Smooth muscle cell (in vitro differentiated cells): ENCODE measurements around the gene FLNC. TPM values are rescaled to one million over a fixed set of nuclear protein-coding genes. Genes with fewer than 3 reads are reported as not detected.

Experiments
- DNase-seq: peaks from one replicate; lab custom pipeline; 2025; ENCODE audit not compliant: unreplicated experiment; lab: John Stamatoyannopoulos, UW
- H2AFZ ChIP-seq: fragments of 200-600 bp; sonication (generic); 2 replicates; pipeline ENCODE4 v1.6.0; 2016; ENCODE audit warnings: antibody characterized with exemption, low read depth, mild to moderate bottlenecking
- H3F3A ChIP-seq: fragments of 200-600 bp; sonication (generic); 2 replicates; pipeline ENCODE4 v1.6.0; 2017; ENCODE audit warnings: antibody characterized with exemption, low read depth
- H3K27ac ChIP-seq: fragments of 200-600 bp; sonication (generic); 2 replicates; pipeline ENCODE4 v1.5.1; 2016; ENCODE audit warnings: low read depth, mild to moderate bottlenecking
- H3K27me3 ChIP-seq: fragments of 200-600 bp; sonication (generic); 2 replicates; pipeline ENCODE4 v1.6.1; 2016; ENCODE audit warnings: low read depth, mild to moderate bottlenecking
- H3K36me3 ChIP-seq: fragments of 200-600 bp; sonication (generic); 2 replicates; pipeline ENCODE4 v1.5.1; 2016; ENCODE audit warnings: low read depth
- H3K4me1 ChIP-seq: fragments of 200-600 bp; sonication (generic); 2 replicates; pipeline ENCODE4 v1.5.1; 2016; ENCODE audit warnings: low read depth
- H3K4me2 ChIP-seq: fragments of 200-600 bp; sonication (generic); 2 replicates; pipeline ENCODE4 v1.6.0; 2016; ENCODE audit warnings: mild to moderate bottlenecking
- H3K4me3 ChIP-seq: fragments of 200-600 bp; sonication (generic); 2 replicates; pipeline ENCODE4 v1.5.1; 2016; ENCODE audit warnings: mild to moderate bottlenecking
- H3K79me2 ChIP-seq: fragments of 200-600 bp; sonication (generic); 2 replicates; pipeline ENCODE4 v1.6.0; 2016; ENCODE audit warnings: low read depth, mild to moderate bottlenecking
- H3K9ac ChIP-seq: fragments of 200-600 bp; sonication (generic); 2 replicates; pipeline ENCODE4 v1.6.0; 2016; ENCODE audit warnings: low read depth
- H3K9me3 ChIP-seq: fragments of 200-600 bp; sonication (generic); replicated peaks from 2 replicates; pipeline ENCODE4 v1.5.1; 2016; ENCODE audit warnings: low read depth
- H4K20me1 ChIP-seq: fragments of 200-600 bp; sonication (generic); 2 replicates; pipeline ENCODE4 v1.6.0; 2016; ENCODE audit warnings: low read depth
- CTCF ChIP-seq: fragments of 200-600 bp; sonication (generic); IDR thresholded peaks from 2 replicates; pipeline ENCODE4 v1.5.1; 2017; ENCODE audit warnings: borderline replicate concordance, mild to moderate bottlenecking, antibody characterized with exemption; ENCODE audit not compliant: insufficient read depth, poor library complexity, severe bottlenecking
- WGBS: methylation state at CpG from one replicate; pipeline ENCODE4 v1.1.7; 2016; ENCODE audit warnings: low lambda C conversion rate; 5-methylcytosine and 5-hydroxymethylcytosine counted together
- polyA plus RNA-seq: library from polyadenylated mRNA; unstranded; fragments of >200 nt; fragmentation: Nextera tagmentation; extraction: Ambion mirVana; gene quantifications from 2 replicates; pipeline ENCODE4 v1.2.1, GENCODE V29; 2016
- total RNA-seq: library from RNA; depleted of rRNA; stranded (reverse); fragments of >200 nt; gene quantifications from 2 replicates; pipeline ENCODE4 v1.2.3, GENCODE V29; 2014

Gene FLNC
- total and polyA plus RNA-seq, 2 experiments from 2014 or later, result 31.7 to 34.2 TPM

- Histone ChIP-seq H4K20me1 (peaks cover 66% of the 10 kb centered on the region), H3K27ac (no peak overlapping the region), H2AFZ (no peak overlapping the region), H3K79me2 (peaks cover 14% of the 10 kb centered on the region), H3K36me3 (no peaks in the 10 kb centered on the region), H3K9ac (no peak overlapping the region), H3K4me1 (peaks cover 16% of the 10 kb centered on the region), H3K4me3 (no peak overlapping the region), H3F3A (peaks cover 12% of the 10 kb centered on the region), H3K4me2 (no peak overlapping the region), H3K27me3 (peaks cover 49% of the 10 kb centered on the region), H3K9me3 (no peaks in the 10 kb centered on the region)
- TF ChIP-seq CTCF, result no peak
- WGBS, result 91% methylated on average over 4 of the region's 4 CpGs
- no peak for DNase-seq
These were observed 37.0 kb downstream of the FLNC start for GRCh38 chr7:128867241-128867640.

- no peak overlapping the region for H3K4me2 ChIP-seq
- no peak for DNase-seq
These were observed 37.8 kb downstream of the FLNC start for GRCh38 chr7:128867842-128868623.

GRCh38 chr7:128868624-128869137 lies 38.5 kb downstream of the FLNC start:
- Histone ChIP-seq H3K9me3 (no peaks in the 10 kb centered on the region), H3K4me3 (peak overlapping the region; percentile 52), H2AFZ (no peak overlapping the region), H3K9ac (no peak overlapping the region), H3F3A (peaks cover 12% of the 10 kb centered on the region), H3K27me3 (peaks cover 50% of the 10 kb centered on the region), H3K4me1 (peaks cover 13% of the 10 kb centered on the region), H3K36me3 (no peaks in the 10 kb centered on the region), H3K79me2 (peaks cover 8% of the 10 kb centered on the region), H3K27ac (no peak overlapping the region), H3K4me2 (peak overlapping the region; percentile 93), H4K20me1 (peaks cover 64% of the 10 kb centered on the region)
- no peak for TF ChIP-seq CTCF
- WGBS, result 39% methylated on average over 11 of the region's 13 CpGs
- no peak for DNase-seq

More at GRCh38 chr7:128867842-128868623, 37.8 kb downstream of the FLNC start:
- no peak for TF ChIP-seq CTCF
- Histone ChIP-seq H3F3A (peaks cover 12% of the 10 kb centered on the region), H2AFZ (no peak overlapping the region), H3K79me2 (peaks cover 14% of the 10 kb centered on the region), H3K4me1 (peaks cover 16% of the 10 kb centered on the region), H3K27ac (no peak overlapping the region), H3K9me3 (no peaks in the 10 kb centered on the region), H3K9ac (no peak overlapping the region), H3K36me3 (no peaks in the 10 kb centered on the region), H4K20me1 (peaks cover 66% of the 10 kb centered on the region), H3K4me3 (no peak overlapping the region), H3K27me3 (peaks cover 50% of the 10 kb centered on the region)
- 68% methylated on average over 11 of the region's 11 CpGs for WGBS
